PFSK-1 (cell line): Measurements from ENCODE around the gene ACER3.

Experiments
- FOXP2 ChIP-seq: optimal IDR thresholded peaks from 2 replicates; pipeline ENCODE3; 2011; ENCODE audit warnings: borderline replicate concordance, control low read depth, inconsistent platforms; ENCODE audit not compliant: insufficient read depth; ENCODE audit errors: extremely low read length, extremely low read depth
- POLR2AphosphoS5 ChIP-seq: IDR thresholded peaks from 2 replicates; pipeline ENCODE4 v1.6.1; 2012; ENCODE audit warnings: low read depth, mild to moderate bottlenecking, control low read depth, low read length, moderate library complexity
- TF ChIP-seq, protein P1 (sequence below), 2 experiments: IDR thresholded peaks; 2 replicates each; pipeline versions ENCODE4 v1.6.1 to v1.8.0; 2011 to 2012; ENCODE audit warnings: low read depth in 2 of 2, low read length in 2 of 2, control low read depth in 1 of 2, inconsistent platforms in 1 of 2, mild to moderate bottlenecking in 1 of 2, moderate library complexity in 1 of 2; ENCODE audit not compliant: insufficient read depth in 1 of 2

GRCh38 chr11:76880314-76880713 lies 19.6 kb downstream of the ACER3 start:
- TF ChIP-seq, protein P1, sequence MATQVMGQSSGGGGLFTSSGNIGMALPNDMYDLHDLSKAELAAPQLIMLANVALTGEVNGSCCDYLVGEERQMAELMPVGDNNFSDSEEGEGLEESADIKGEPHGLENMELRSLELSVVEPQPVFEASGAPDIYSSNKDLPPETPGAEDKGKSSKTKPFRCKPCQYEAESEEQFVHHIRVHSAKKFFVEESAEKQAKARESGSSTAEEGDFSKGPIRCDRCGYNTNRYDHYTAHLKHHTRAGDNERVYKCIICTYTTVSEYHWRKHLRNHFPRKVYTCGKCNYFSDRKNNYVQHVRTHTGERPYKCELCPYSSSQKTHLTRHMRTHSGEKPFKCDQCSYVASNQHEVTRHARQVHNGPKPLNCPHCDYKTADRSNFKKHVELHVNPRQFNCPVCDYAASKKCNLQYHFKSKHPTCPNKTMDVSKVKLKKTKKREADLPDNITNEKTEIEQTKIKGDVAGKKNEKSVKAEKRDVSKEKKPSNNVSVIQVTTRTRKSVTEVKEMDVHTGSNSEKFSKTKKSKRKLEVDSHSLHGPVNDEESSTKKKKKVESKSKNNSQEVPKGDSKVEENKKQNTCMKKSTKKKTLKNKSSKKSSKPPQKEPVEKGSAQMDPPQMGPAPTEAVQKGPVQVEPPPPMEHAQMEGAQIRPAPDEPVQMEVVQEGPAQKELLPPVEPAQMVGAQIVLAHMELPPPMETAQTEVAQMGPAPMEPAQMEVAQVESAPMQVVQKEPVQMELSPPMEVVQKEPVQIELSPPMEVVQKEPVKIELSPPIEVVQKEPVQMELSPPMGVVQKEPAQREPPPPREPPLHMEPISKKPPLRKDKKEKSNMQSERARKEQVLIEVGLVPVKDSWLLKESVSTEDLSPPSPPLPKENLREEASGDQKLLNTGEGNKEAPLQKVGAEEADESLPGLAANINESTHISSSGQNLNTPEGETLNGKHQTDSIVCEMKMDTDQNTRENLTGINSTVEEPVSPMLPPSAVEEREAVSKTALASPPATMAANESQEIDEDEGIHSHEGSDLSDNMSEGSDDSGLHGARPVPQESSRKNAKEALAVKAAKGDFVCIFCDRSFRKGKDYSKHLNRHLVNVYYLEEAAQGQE (IDR thresholded peaks at IDR 0.05; ENCODE audit: insufficient read depth in 1 of 2, low read depth in 2 of 2, low read length in 2 of 2), result no peak
- no peak for TF ChIP-seq FOXP2
- no peak for TF ChIP-seq POLR2AphosphoS5
